ENCODE results near the gene ZNF862.

ZNF862 gene

DNA sequence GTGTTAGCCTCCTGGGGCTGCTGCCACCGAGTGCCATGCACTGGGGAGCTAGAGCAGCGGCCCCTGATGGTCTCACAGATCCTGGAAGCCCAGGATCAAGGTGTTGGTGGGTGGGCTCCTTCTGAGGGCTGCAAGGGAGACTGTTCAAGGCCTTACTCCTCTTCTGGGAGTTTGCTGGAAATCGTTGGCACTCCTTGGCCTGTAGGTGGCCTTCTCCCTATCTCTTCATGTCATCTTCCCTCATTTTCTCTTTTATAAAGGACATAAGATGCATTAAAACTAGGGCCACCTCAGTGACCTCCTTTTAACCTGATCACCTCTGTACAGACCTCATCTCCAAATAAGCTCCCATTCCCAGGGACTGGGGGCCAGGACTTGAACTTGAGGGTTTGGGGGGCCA lies 27.0 kb upstream of the ZNF862 start:
- DNase-seq (ENCODE audit: low read depth) = no peak

DNA sequence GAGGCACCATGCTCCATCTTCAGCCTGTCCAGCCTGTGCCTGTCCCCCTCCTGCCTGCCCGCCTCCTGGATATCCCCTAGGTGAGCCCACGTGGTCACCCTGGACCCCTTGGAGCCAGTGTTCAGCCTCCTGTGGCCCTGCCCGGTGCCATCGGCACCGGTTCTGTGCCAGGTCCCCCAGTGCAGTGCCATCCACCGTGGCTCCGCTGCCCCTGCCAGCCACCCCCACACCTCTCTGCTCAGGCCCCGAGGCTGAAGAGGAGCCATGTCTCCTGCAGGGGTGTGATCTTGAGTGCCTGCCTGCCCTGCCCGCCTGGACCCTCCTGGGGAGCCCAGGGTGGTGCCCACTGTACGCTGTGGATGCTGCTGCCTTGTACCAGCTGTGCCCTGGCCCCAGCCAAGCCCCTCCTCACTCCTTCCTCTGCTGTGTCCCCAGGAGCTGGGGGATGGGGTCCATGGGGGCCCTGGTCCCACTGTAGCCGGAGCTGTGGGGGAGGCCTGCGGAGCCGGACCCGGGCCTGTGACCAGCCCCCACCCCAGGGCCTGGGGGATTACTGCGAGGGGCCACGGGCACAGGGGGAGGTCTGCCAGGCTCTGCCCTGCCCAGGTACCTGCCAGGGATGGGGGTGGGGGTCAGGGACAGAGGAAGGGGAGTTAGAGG lies 26.2 kb upstream of the ZNF862 start:
- no peak for DNase-seq (ENCODE audit: low read depth)

DNA sequence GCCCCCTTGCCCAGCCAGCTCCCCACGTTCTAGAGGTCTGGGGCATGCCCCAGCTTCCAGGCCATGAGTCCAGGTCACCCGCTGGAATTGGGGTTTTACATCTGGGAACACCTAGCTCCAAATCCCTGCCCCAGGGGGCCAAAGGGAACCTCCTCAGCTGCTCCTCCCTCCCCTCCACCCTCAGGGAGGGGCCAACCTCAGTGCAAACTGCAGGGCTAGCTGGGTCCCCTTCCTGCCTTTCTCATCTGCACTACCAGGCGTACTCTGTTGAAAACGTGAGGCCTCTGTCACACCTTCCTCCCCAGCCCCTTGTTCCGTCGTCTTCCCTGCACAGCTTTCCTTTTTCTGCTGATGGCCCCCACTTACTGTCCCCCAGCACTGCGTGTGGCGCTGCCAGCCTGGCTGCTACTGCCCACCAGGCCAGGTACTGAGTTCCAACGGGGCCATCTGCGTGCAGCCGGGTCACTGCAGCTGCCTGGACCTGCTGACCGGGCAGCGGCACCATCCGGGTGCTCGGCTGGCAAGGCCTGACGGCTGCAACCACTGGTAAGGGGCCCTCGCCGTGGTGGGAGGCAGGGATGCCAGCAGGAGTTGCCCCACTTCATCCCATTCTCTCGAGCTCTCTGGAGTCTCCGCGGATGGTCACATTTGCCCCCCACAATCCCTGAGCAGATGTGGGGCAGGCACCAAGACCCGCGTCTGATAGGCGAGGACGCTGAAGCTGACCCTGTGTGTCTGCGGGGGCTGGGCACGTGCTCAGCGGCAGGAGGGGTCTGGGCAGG lies 24.7 kb upstream of the ZNF862 start:
- no peak for DNase-seq (ENCODE audit: low read depth)

DNA sequence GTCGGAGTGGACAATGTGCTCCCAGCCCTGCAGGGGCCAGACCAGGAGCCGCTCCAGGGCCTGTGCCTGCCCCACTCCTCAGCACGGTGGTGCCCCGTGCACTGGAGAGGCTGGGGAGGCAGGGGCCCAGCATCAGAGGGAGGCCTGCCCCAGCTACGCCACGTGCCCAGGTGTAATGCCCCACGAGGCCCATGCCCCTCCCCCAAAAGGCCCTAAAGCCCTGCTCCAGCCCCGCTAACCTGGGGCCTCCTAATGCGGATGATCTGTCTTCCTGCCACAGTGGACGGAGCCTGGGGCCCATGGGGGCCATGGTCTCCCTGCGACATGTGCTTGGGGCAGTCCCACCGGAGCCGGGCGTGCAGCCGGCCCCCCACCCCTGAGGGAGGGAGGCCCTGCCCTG lies 23.7 kb upstream of the ZNF862 start:
- no peak for DNase-seq (ENCODE audit: low read depth)

DNA sequence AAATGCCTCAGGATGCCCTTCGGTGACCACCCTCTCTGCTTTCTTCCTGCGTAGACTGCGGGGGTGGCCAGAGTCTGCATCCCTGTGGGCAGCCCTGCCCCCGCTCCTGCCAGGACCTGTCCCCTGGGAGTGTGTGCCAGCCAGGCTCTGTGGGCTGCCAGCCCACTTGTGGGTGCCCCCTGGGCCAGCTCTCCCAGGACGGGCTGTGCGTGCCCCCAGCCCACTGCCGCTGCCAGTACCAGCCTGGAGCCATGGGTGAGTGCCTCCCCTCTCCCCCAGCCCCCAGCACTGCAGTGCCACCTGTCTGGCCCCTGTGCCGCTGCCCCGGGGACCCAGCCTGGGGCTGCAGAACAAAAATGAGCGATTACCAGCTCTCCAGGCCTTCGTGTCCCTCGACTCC lies 23.1 kb upstream of the ZNF862 start:
- no peak for DNase-seq (ENCODE audit: low read depth)

DNA sequence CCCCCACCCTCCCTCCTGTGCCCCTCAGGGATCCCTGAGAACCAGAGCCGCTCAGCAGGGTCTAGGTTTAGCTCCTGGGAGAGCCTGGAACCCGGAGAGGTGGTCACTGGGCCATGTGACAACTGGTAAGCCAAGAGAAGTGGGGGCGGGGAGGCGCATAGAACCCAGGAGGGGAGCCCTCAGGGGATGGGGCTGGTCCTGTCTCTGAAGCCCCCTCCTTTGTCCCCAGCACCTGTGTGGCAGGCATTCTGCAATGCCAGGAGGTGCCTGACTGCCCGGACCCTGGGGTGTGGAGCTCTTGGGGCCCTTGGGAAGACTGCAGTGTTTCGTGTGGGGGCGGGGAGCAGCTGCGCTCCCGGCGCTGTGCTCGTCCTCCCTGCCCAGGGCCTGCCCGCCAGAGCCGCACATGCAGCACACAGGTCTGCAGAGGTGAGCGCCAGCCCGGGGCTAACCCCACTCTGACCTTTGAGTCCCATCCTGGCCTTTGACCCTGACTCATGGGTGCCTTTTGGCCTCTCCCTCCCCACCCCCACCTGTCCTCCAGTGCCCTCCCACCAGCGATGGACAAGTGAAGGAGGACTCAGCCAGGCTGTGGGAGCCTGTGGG lies 22.4 kb upstream of the ZNF862 start:
- DNase-seq (ENCODE audit: low read depth) = no peak

DNA sequence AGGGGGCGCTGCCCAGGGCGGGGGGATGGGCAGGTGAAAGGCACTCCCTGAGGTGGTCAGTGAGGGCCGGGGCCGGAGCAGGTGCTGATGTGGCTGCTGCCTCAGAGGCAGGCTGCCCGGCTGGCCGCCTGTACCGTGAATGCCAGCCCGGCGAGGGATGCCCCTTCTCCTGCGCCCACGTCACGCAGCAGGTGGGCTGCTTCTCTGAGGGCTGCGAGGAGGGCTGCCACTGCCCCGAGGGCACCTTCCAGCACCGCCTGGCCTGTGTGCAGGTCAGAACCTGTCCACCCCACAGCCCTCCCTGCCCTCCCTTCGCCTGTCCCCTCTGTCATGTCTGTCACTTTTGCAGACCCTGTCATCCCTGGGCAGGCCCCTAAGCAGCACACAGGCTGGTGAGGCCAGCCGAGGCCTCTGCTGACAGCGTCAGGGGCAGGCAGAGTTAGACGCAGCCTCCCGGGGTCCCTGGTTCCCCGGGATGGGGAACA lies 21.9 kb upstream of the ZNF862 start:
- no peak for DNase-seq (ENCODE audit: low read depth)

DNA sequence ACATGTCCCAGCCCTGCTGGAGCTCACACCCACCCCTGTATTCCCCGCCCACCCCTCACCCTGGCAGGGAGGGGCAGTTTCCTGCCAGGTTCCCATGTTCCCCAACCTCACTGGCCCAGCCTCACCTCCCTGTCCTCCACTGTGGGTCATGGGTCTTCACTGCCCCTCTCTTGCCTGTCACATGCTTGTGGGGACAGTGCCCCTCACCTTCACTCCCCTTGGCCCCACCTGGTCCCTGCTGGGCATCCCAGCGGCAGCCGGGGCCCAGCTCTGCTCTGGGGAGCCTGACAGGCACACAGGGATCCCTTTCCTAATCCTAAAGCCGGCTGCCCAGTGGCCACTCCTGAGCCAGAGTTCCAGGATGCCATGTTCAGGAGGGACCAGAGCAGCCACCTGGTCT lies 21.4 kb upstream of the ZNF862 start:
- DNase-seq (ENCODE audit: low read depth) = no peak

DNA sequence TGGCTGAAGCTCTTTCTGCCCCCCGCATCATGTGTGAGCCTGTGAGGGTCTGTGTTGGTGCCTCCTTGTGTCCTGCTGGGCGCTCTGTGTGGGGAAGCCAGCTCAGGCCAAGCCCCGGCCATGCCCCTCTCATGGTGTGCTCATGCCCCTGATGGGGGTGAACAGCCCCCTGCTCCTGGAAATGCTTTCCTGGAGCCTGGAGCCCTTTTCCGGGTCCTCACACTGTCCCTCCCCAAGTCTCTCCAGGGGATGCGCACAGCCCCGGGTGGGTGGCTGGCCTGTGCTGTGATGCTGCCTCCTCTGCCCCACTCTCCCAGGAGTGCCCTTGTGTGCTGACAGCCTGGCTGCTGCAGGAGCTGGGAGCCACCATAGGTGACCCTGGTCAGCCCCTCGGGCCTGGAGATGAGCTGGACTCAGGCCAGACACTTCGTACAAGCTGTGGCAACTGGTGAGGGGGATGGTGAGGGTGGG lies 20.8 kb upstream of the ZNF862 start:
- DNase-seq (ENCODE audit: low read depth) = no peak

DNA sequence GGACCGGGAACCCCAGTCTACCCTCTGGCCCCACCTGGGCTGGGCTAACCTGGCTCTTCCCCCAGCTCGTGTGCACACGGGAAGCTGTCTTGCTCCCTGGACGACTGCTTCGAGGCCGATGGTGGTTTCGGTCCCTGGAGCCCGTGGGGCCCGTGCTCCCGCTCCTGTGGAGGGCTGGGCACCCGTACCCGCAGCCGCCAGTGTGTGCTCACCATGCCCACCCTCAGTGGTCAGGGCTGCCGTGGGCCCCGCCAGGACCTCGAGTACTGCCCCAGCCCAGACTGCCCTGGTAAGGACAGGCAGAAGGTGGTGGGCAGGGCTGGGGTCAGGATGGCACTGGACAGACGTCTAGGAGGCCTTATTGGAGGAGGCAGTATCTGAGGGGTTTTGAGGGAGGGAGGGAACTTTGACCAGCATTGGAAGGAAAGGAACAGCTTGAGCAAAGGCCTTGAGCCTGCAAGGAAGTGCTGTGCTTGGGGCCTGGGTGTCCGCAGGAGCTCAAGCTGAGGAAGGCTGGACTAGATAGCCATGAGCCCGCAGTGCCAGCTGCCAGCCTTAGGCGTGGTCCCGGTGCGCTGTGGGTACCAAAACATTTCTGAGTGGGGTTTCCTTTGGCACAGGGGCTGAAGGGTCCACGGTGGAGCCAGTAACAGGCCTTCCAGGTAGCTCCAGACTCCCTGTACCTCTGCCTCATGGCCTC lies 20.2 kb upstream of the ZNF862 start:
- no peak for DNase-seq (ENCODE audit: low read depth)

DNA sequence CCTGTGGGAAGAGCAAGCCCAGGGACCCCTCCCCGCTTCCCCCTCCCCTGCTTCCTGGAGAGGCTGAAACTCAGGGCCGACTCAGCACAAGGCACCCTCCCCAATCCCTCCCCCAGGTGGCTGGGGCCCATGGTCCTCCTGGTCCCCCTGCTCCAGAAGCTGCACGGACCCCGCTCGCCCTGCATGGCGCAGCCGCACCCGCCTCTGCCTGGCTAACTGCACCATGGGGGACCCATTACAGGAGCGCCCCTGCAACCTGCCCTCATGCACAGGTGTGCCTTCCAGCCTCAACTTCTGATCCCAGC lies 19.7 kb upstream of the ZNF862 start:
- no peak for DNase-seq (ENCODE audit: low read depth)

DNA sequence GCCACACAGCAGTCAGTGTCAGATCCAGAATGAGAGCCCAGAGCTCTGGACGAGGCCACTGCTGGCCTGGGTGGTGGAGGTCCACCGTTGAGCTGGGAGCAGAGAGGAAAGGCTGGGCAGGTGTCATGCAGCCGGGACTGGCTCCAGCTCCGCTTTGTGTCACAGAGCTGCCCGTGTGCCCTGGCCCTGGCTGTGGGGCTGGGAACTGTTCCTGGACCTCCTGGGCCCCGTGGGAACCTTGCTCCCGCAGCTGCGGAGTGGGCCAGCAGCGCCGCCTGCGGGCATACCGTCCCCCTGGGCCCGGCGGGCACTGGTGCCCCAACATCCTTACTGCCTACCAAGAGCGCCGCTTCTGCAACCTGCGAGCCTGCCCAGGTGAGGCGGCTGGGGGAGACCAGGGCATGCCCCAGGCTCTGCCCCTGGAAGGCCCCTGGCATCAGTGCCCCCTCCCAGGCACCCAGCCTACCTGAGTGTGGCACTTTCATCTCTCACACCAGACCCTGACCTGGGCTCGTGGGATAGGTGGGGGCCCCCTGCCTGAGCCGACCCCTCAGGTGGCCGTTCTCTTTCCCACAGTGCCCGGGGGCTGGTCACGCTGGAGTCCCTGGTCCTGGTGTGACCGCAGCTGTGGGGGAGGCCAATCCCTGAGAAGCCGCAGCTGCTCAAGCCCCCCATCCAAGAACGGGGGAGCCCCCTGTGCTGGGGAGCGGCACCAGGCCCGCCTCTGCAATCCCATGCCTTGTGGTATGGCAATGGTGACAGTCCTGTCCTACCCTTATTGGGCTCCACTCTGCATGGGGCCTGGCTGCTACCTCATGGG lies 18.8 kb upstream of the ZNF862 start:
- no peak for DNase-seq (ENCODE audit: low read depth)

DNA sequence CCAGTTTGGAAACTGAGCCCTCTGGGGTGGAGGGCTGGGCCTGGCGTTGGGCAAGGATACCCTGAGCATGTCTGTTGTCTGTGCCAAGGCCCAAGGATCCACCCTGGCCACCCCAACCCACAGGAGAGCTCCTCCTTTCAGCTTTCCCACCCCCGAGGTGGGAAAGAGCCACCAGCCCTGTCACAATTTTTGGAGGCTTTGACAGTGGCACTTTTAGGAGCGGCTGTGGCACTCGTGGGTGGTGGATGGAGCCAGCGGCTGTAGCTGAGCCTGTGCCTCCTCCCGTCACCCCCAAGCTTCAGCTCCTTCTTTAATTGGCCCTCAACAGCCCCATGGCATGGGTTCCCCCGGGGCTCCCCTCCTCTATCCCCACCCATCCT lies 18.2 kb upstream of the ZNF862 start:
- DNase-seq (ENCODE audit: low read depth) = no peak

DNA sequence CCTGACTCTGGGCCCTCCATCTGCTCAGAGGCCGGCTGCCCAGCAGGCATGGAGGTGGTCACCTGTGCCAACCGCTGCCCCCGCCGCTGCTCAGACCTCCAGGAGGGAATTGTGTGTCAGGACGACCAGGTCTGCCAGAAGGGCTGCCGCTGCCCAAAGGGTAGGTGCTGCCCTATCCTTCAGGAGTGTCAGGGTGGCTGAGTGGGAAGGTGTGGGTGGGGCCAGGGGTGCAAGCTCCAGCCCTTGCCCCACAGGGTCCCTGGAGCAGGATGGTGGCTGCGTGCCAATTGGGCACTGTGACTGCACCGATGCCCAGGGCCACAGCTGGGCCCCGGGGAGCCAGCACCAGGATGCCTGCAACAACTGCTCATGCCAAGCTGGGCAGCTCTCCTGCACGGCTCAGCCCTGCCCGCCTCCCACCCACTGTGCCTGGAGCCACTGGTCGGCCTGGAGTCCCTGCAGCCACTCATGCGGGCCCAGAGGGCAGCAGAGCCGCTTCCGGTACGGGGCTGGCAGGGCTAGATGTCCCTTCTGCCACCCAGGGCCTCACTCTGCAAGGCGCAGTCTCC lies 17.5 kb upstream of the ZNF862 start:
- DNase-seq (ENCODE audit: low read depth) = no peak

DNA sequence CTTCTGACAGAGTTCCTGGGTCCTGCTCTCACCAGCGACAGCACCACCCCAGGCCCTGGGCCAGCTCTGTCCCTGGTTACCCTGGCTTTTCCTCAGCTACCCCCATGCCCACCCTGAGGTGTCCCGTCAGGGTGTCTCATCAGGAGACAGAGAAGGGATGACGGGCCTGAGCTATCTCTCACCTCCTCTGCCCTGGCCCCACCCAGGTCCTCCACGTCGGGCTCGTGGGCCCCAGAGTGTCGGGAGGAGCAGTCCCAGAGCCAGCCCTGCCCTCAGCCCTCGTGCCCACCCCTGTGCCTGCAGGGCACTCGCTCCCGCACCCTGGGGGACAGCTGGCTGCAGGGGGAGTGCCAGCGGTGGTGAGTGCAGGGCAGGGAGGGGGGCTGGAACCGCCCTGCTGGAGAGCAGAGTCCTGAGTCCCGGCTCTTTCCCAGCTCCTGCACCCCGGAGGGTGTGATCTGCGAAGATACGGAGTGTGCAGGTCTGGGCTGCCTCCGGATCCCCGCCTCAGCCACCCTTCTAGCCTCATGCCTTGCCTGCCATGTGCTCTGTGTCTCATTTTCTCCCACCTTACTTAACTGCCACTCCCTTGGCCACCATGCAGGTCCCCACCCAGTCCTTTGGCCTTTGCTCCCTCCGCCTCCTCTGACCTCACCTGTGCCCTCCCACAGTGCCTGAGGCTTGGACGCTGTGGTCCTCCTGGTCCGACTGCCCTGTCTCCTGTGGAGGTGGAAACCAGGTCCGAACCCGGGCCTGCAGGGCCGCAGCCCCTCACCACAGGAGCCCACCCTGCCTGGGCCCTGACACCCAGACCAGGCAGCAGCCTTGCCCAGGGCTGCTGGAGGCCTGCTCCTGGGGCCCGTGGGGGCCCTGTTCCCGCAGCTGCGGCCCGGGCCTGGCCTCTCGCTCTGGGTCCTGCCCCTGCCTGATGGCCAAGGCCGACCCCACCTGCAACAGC lies 16.7 kb upstream of the ZNF862 start:
- DNase-seq (ENCODE audit: low read depth) = no peak

DNA sequence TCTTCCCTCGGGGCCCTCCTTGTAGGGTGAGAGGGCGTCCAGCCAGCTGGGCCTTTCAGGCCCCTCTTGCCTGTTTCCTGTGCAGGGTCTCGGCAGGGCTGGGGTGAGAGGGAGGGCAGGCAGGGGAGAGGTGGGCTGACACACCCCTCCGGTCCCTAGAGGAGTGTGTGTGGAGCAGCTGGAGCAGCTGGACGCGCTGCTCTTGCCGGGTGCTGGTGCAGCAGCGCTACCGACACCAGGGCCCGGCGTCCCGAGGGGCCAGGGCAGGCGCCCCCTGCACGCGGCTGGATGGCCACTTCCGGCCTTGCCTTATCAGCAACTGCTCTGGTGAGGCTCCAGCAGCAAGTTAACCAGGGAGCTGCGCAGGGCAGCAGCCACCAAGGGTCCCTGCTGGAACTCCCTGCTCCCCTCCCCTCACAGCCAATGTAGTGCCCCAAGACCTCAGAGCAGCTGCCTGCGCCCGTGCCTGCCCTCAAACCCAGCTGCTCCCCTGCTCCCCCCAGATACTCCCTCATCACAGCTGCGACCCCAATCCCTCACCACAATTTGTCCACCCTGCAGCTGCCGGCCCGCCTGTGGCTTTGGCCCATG lies 15.7 kb upstream of the ZNF862 start:
- DNase-seq (ENCODE audit: low read depth) = no peak

DNA sequence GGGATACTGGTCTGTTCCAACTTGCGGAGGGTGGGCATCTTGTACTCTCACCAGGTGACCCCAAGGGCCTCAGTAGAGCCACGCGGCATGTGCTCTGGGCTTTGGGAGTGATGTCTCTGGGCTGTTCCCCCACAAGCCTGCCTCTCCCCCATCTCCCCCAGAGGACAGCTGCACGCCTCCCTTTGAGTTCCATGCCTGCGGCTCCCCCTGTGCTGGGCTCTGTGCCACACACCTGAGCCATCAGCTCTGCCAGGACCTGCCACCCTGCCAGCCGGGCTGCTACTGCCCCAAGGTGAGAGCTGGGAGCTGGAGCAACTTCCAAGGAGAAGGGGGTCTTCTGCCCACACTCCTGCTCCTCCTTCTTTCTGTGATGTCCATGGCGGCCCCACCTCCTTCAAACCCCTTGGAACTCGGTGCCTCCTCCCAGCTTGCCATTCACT lies 15.0 kb upstream of the ZNF862 start:
- DNase-seq (ENCODE audit: low read depth) = no peak

DNA sequence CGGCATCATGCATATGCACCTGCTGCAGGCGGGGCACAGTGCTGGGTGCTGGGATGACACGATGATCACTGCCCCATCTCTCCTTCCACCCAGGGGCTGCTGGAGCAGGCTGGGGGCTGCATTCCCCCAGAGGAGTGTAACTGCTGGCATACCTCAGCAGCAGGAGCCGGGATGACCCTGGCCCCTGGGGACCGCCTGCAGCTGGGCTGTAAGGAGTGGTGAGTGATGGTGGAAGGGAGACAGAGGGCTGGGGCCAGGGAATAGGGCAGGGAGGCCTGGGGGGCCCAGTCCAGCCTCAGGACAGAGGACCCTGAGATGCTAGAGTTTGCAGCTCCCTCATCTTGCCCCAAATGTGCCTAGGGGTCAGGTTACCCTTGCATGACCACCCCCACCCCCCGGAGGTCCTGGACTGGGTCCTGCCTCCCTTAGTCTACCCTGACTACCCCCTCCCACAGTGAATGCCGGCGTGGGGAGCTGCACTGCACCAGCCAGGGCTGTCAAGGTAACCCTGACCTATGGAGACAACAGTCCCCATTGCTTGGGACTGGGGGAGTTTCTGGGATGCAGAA lies 14.5 kb upstream of the ZNF862 start:
- no peak for DNase-seq (ENCODE audit: low read depth)

DNA sequence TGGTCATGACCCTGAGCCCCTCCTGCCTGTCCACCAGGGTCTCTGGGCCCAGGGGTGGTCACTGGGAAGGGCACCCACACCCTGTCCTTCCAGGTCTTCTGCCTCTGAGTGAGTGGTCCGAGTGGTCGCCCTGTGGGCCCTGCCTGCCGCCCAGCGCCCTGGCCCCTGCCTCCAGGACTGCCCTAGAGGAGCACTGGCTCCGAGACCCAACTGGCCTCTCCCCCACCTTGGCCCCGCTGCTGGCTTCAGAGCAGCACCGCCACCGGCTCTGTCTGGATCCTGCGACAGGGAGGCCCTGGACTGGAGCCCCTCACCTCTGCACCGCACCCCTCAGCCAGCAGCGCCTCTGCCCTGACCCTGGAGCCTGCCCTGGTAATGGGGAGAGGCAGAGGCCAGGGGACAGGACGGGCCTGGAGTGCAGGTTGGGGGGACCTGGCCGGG lies 13.9 kb upstream of the ZNF862 start:
- DNase-seq (ENCODE audit: low read depth) = no peak
